Activated T-cell treated with anti-CD3 and anti-CD28 coated beads for 4 hours (primary cell): ENCODE measurements around the gene KRT12.
A peak's percentile ranks its signal among the peaks of the same experiment; 100 is the strongest.

ENCODE experiments used
- DNase-seq: peaks from one replicate; pipeline ENCODE4 v3.0.0-alpha.2; 2020

KRT12 gene

GRCh38 chr17:40866838-40867237, at the start of gene KRT12:
TSS of gene KRT12 (minus strand) at chr17:40867223. CDS start at chr17:40867186, 37 bp downstream.
- no peak for DNase-seq

GRCh38 chr17:40916366-40916765, 49.3 kb upstream of the KRT12 start:
- DNase-seq = no peak

GRCh38 chr17:40915721-40916256, 48.8 kb upstream of the KRT12 start:
- no peak for DNase-seq

GRCh38 chr17:40915199-40915661, 48.2 kb upstream of the KRT12 start:
- DNase-seq = no peak

- no peak for DNase-seq
These were observed 47.2 kb upstream of the KRT12 start for GRCh38 chr17:40914075-40914855.

- DNase-seq = no peak
These were observed 45.6 kb upstream of the KRT12 start for GRCh38 chr17:40912486-40913210.

GRCh38 chr17:40910441-40910841, 43.4 kb upstream of the KRT12 start:
- DNase-seq = no peak

- DNase-seq = no peak
These were observed 42.7 kb upstream of the KRT12 start for GRCh38 chr17:40909755-40910154.

- DNase-seq = peak; percentile 50
These were observed 42.3 kb upstream of the KRT12 start for GRCh38 chr17:40909351-40909750.

- DNase-seq = no peak
These were observed 39.6 kb upstream of the KRT12 start for GRCh38 chr17:40906613-40907012.

GRCh38 chr17:40905370-40905769, 38.3 kb upstream of the KRT12 start:
- no peak for DNase-seq

- no peak for DNase-seq
These were observed 36.3 kb upstream of the KRT12 start for GRCh38 chr17:40903129-40903847.

- no peak for DNase-seq
These were observed 35.5 kb upstream of the KRT12 start for GRCh38 chr17:40902498-40902897.

GRCh38 chr17:40901981-40902474, 35.0 kb upstream of the KRT12 start:
- DNase-seq = no peak

GRCh38 chr17:40900809-40901356, 33.9 kb upstream of the KRT12 start:
- no peak for DNase-seq

- no peak for DNase-seq
These were observed 30.0 kb upstream of the KRT12 start for GRCh38 chr17:40896916-40897455.

- DNase-seq = no peak
These were observed 28.2 kb upstream of the KRT12 start for GRCh38 chr17:40895106-40895730.

GRCh38 chr17:40888196-40888720, 21.2 kb upstream of the KRT12 start:
- no peak for DNase-seq

GRCh38 chr17:40886090-40886489, 19.1 kb upstream of the KRT12 start:
- no peak for DNase-seq

GRCh38 chr17:40884708-40885512, 17.9 kb upstream of the KRT12 start, which contains the start of gene KRT20:
TSS of gene KRT20 (minus strand) at chr17:40885242. CDS start at chr17:40885185, 57 bp downstream.
- no peak for DNase-seq
